ENCODE results near the gene ADCY9.
A peak's percentile ranks its signal among the peaks of the same experiment; 100 is the strongest.

ADCY9 gene

DNA sequence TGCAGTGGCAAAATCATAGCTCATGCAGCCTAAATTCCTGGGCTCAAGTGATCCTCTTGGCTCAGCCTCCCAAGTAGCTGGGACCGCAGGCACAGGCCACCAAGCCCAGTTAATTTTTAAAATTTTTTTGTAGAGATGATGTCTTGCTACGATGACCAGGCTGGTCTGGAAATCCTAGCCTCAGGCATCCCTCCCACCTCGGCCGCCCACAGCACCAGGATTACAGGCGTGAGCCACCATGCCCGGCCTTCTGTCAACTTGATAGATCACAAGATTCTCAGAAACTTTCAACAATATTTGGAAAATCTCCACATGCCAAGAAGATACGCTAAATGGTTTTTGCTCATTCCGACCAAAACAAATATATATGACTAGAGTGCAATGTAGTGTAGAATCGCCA, 111.0 kb downstream of the ADCY9 start:
- TF ChIP-seq, protein P1, sequence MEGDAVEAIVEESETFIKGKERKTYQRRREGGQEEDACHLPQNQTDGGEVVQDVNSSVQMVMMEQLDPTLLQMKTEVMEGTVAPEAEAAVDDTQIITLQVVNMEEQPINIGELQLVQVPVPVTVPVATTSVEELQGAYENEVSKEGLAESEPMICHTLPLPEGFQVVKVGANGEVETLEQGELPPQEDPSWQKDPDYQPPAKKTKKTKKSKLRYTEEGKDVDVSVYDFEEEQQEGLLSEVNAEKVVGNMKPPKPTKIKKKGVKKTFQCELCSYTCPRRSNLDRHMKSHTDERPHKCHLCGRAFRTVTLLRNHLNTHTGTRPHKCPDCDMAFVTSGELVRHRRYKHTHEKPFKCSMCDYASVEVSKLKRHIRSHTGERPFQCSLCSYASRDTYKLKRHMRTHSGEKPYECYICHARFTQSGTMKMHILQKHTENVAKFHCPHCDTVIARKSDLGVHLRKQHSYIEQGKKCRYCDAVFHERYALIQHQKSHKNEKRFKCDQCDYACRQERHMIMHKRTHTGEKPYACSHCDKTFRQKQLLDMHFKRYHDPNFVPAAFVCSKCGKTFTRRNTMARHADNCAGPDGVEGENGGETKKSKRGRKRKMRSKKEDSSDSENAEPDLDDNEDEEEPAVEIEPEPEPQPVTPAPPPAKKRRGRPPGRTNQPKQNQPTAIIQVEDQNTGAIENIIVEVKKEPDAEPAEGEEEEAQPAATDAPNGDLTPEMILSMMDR (conservative IDR thresholded peaks at IDR 0.05; ENCODE audit: low read depth, low read length) = no peak
- no peak overlapping the region for H3K4me3 ChIP-seq (ENCODE audit: low read length)
- no peak for DNase-seq (ENCODE audit: low read depth)

DNA sequence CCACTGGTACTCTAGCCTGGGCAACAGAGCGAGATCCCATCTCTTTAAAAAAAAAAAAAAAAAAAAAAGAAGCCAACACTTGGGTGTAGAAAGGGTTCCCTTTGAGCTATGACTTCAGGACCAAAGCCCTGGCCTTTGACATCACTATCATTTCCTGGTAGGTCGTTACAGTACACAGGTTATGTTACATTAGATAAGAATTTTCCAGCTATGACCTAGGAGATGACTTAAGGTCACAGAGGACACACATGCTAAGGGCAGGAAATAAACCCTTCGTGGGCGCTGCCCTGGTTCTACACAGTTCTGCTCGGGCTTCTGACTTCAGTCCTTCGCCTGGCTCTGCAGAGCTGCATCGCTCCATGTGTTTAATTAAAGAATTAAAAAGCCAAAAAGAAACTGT, 112.0 kb downstream of the ADCY9 start:
- no peak for DNase-seq (ENCODE audit: low read depth)
- TF ChIP-seq, protein P1 (conservative IDR thresholded peaks at IDR 0.05; ENCODE audit: low read depth, low read length) = no peak
- H3K4me3 ChIP-seq (ENCODE audit: low read length) = no peak overlapping the region

DNA sequence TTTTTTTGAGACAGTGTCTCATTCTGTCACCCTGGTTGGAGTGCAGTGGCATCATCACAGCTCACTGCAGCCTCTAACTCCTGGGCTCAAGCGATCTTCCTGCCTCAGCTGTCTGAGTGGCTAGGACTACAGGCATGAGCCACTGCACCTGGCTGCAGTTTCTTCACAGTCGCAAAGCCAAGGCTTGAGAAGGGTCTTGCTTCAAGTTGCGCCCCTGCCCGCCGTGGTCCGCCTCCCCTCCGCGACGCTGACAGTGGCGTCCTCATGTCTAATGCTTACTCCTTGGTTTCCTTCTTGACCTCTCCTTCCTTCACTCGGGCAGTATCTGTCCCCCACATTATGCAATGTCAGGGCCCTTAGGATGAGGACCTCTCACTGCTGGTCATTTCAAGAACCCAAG, 112.7 kb downstream of the ADCY9 start:
- DNase-seq (ENCODE audit: low read depth) = no peak
- TF ChIP-seq, protein P1 (conservative IDR thresholded peaks at IDR 0.05; ENCODE audit: low read depth, low read length) = no peak
- H3K4me3 ChIP-seq (ENCODE audit: low read length) = no peak overlapping the region

DNA sequence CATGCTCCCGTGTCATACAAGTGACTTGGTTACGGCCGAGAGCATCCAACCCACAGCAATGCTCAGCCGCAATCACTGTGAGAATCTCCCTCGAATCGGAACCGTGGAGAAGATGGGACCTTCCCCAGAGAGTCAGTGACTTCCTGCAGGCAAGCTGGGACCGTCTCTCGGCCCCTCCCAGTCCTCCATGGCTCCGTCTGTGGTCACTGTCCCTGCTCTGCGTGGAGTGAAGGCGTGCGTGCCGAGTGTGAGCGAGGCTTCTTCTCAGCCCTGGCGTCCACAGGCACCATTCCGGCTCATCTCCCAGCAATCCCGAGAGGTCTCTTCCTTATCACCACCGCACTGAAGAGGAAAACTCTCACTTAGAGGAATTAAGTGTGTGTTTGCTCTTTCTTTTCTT, 113.1 kb downstream of the ADCY9 start:
- no peak overlapping the region for H3K4me3 ChIP-seq (ENCODE audit: low read length)
- DNase-seq (ENCODE audit: low read depth) = no peak
- TF ChIP-seq, protein P1 (conservative IDR thresholded peaks at IDR 0.05; ENCODE audit: low read depth, low read length) = no peak

DNA sequence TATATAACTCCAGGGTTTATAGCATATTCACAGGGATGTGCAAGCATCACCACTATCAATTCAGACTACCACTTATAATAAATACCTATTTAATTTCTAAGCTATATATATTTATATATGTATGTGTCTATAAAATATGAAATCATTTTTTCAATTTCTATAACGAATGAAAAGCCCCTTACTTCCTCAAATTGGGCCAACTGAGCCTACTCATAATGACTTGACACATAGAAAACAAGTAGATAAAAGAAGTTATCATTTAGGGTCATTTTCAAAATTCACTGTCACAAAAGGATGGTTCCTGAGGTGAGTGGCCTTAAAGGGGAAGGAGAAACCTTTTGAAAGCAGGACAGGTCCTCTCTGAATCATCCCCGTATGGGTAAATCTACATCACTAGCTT, 114.1 kb downstream of the ADCY9 start:
- DNase-seq (ENCODE audit: low read depth) = no peak
- H3K4me3 ChIP-seq (ENCODE audit: low read length) = no peak overlapping the region
- TF ChIP-seq, protein P1 (conservative IDR thresholded peaks at IDR 0.05; ENCODE audit: low read depth, low read length) = no peak

DNA sequence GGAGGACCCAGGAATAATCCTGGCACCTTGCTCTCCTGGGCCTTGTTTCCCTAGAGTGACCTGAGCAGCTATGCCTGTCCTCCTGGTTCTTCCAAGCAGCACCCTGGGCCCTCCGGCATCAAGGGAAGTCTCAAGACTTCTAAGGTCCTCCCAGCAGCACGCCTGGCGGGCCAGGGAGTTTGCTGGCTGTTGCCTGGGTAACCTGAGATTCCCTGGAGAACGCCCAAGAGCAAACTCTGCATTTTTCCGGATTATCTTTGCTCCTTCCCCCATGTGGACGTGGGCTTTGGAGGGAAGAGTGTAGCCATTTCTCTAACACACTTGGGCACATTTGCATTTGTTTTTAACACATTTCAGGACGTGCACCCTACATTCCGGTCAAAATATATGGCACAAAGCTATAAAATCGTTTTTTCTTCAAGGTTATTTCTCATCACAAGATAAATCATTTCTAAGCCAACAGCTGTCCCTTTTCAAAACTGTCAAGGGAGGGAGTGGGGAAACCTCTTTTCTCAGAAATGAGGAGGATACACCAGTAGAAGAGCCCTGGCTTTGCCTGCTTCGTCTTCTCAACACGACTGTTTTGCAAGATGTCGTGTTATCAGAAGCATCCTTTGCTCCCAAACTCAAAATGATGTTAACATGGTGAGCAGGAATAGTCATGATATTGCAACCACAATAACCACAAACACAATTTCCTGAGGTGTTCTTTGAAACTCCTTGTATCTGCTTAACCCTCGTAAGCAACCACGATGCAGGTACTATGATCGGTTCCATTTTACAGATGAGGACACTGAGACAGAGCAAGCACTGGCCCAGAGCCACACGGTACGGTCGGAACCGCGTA, 116.5 kb downstream of the ADCY9 start:
- TF ChIP-seq, protein P1 (conservative IDR thresholded peaks at IDR 0.05; ENCODE audit: low read depth, low read length) = no peak

More for the DNA sequence above, 116.5 kb downstream of the ADCY9 start:
- H3K4me3 ChIP-seq (ENCODE audit: low read length) = peak overlapping the region; percentile 12
- peak; percentile 86 for DNase-seq (ENCODE audit: low read depth)
